CD4-positive, alpha-beta T cell (primary cell): ENCODE results near the gene VIPR2. TPM values are rescaled to one million over a fixed set of nuclear protein-coding genes. Genes with fewer than 3 reads are reported as not detected.

ENCODE experiments used
- ATAC-seq: fragments of 200-7000 bp; cut with Tn5 transposase; one replicate; pipeline ENCODE4 v1.10.0; 2022; ENCODE audit warnings: mild to moderate bottlenecking; ENCODE audit not compliant: poor library complexity
- CTCF ChIA-PET: fragments of 350-600 bp; sonication (Branson Sonifier 250); formaldehyde crosslinking; loops from one replicate; lab custom pipeline; 2021; ENCODE audit warnings: antibody characterized with exemption, inconsistent platforms; lab: Charles Lee
- POLR2A ChIA-PET: fragments of 350-600 bp; sonication (Branson Sonifier 250); formaldehyde crosslinking; loops from one replicate; lab custom pipeline; 2021; ENCODE audit warnings: antibody characterized with exemption, inconsistent platforms; lab: Charles Lee
- DNase-seq, 14 experiments: peaks; one replicate each; pipeline ENCODE4 v3.0.0-alpha.2; 2013 to 2020; ENCODE audit warnings: mixed read lengths in 2 of 14
- H3K27ac ChIP-seq, 2 donors: one replicate each; pipeline versions ENCODE4 v1.5.1 to v1.7.0; 2013; ENCODE audit warnings: low read length in 2 of 2, low read depth in 1 of 2, mild to moderate bottlenecking in 1 of 2
- H3K27me3 ChIP-seq, 2 experiments: 1 replicate in 1 of 2; 2 replicates in 1 of 2; pipeline versions ENCODE4 v1.6.1 to v1.7.0; 2013; ENCODE audit warnings: low read length in 2 of 2, control low read depth in 1 of 2, mild to moderate bottlenecking in 1 of 2, moderate library complexity in 1 of 2; ENCODE audit not compliant: insufficient read depth in 2 of 2, control insufficient read depth in 1 of 2
- H3K36me3 ChIP-seq: one replicate; pipeline ENCODE4 v1.6.1; 2013; ENCODE audit warnings: low read length, control low read depth; ENCODE audit not compliant: insufficient read depth
- H3K4me1 ChIP-seq: one replicate; pipeline ENCODE4 v1.6.1; 2013; ENCODE audit warnings: low read length, control low read depth; ENCODE audit not compliant: insufficient read depth
- H3K4me3 ChIP-seq: one replicate; pipeline ENCODE4 v1.5.1; 2013; ENCODE audit warnings: mild to moderate bottlenecking, low read length, moderate library complexity
- H3K9me3 ChIP-seq, 2 experiments: 1 replicate in 1 of 2; 2 replicates in 1 of 2; pipeline versions ENCODE4 v1.6.1 to v1.7.0; 2013; ENCODE audit warnings: low read length in 2 of 2, mild to moderate bottlenecking in 2 of 2, control low read depth in 1 of 2, moderate library complexity in 1 of 2; ENCODE audit not compliant: control insufficient read depth in 1 of 2, insufficient read depth in 1 of 2
- H3K27ac Mint-ChIP-seq: one replicate; pipeline ENCODE4 v1.8.0; 2020; ENCODE audit warnings: mixed read lengths
- H3K27me3 Mint-ChIP-seq: one replicate; pipeline ENCODE4 v1.8.0; 2021; ENCODE audit warnings: mixed read lengths
- H3K36me3 Mint-ChIP-seq: one replicate; pipeline ENCODE4 v1.8.0; 2021; ENCODE audit warnings: low read depth, mixed read lengths
- H3K4me1 Mint-ChIP-seq: one replicate; pipeline ENCODE4 v1.8.0; 2021; ENCODE audit warnings: low read depth, mixed read lengths
- H3K4me3 Mint-ChIP-seq: one replicate; pipeline ENCODE4 v1.8.0; 2020; ENCODE audit warnings: mild to moderate bottlenecking, mixed read lengths
- H3K9me3 Mint-ChIP-seq: one replicate; pipeline ENCODE4 v1.8.0; 2020; ENCODE audit warnings: mixed read lengths
- intact Hi-C, 2 experiments: fragments of 100-400 bp; cut with DNase I in 1 of 2; cut with micrococcal nuclease in 1 of 2; formaldehyde crosslinking; loops; one replicate each; pipeline versions ENCODE4 v1.15.1 to v1.9.0; 2023 to 2025; cut with DNase I, micrococcal nuclease
- total RNA-seq, 174 experiments: library from RNA in 2 of 174; stranded (reverse) in 2 of 174; gene quantifications; one replicate each; pipeline ENCODE4 v1.2.3 and lab custom pipeline; 2021 to 2026
- TF ChIP-seq, protein P1 (sequence below): fragments of 200-600 bp; IDR thresholded peaks from one replicate; pipeline ENCODE4 v1.8.0; 2022; ENCODE audit warnings: antibody characterized with exemption, mild to moderate bottlenecking

The VIPR2 gene
- total RNA-seq, 2 experiments from 2014 or later = 0.59 to 0.80 TPM

DNA sequence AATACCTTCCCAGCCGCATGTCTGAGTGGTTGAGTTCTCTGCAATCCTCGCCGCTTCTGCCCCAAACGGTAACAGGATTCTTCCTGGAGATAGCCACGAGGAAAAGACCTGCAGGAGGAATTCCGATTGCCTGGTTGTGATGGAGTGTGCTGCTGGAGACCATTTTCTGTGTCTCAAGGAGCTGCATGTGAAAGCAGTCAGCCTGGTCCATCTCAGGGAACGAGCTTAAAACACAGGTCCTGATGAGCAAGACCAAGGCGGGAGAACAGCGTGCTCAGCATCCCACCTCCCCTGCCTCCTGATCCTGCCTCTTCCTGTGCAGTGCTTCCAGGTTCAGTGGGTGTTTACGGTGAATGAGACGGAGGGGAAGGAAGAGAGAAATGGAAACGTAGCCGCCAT lies 26.5 kb downstream of the VIPR2 start:
- Mint-ChIP-seq H3K27me3 (peaks cover 12% of the 10 kb centered on the region), H3K4me3 (no peak overlapping the region), H3K36me3 (no peaks in the 10 kb centered on the region), H3K27ac (no peak overlapping the region), H3K9me3 (no peaks in the 10 kb centered on the region), H3K4me1 (peaks cover 20% of the 10 kb centered on the region)
- H3K9me3 ChIP-seq = peaks cover 0 to 4% of the 10 kb centered on the region in 2 experiments
- H3K36me3 ChIP-seq = no peaks in the 10 kb centered on the region
- no peak overlapping the region for H3K27ac ChIP-seq
- H3K4me3 ChIP-seq = no peak overlapping the region
- TF ChIP-seq, protein P1, sequence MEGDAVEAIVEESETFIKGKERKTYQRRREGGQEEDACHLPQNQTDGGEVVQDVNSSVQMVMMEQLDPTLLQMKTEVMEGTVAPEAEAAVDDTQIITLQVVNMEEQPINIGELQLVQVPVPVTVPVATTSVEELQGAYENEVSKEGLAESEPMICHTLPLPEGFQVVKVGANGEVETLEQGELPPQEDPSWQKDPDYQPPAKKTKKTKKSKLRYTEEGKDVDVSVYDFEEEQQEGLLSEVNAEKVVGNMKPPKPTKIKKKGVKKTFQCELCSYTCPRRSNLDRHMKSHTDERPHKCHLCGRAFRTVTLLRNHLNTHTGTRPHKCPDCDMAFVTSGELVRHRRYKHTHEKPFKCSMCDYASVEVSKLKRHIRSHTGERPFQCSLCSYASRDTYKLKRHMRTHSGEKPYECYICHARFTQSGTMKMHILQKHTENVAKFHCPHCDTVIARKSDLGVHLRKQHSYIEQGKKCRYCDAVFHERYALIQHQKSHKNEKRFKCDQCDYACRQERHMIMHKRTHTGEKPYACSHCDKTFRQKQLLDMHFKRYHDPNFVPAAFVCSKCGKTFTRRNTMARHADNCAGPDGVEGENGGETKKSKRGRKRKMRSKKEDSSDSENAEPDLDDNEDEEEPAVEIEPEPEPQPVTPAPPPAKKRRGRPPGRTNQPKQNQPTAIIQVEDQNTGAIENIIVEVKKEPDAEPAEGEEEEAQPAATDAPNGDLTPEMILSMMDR = no peak
- H3K4me1 ChIP-seq = no peaks in the 10 kb centered on the region
- ChIA-PET POLR2A (no interaction called here), CTCF (no interaction called here)
- intact Hi-C loops = no loop called here
- DNase-seq (peak in 1 of 14 experiments; percentile 7), ATAC-seq (no peak)
- peaks cover 3% of the 10 kb centered on the region in 2 experiments for H3K27me3 ChIP-seq

DNA sequence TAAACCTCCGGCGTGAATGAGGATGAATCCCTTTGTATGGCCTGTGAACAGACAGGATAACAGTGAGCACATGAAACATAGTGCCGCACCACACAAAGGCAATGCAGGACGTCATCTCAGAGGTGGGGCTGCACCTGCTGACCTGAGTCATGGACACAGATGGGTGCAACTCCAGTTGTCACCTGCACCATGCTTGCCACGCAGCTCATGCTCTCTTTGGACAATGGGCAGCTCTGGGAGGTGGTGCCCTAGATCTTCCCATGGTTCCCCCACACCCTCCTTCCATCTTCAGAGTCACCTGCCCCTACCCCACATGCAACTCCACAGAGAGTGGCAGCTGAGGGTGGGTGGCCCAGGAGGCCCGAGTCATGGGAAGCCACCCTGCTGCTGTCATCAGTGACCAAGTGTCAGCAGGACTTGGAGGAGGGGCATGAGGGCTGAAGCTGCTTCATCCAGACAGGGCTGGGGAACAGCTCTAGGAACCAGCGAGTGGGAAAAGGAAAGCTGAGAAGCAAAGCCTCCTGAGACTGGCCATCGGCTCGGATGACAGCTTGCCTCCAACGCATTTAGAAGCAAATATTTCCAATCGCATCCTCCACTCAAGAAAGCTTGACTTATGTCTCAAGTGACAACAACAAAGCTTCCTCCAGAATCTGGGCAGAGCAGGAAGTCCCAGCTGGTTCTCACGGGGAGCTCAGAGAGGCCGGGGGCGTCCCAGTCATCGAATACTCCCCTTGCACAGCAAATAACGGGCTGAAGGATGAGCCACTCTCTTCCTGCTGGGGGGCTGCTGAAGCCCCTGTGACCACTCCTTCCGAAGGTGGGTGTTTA lies 27.1 kb downstream of the VIPR2 start:
- ChIA-PET CTCF (no interaction called here), POLR2A (no interaction called here)
- Histone ChIP-seq H3K36me3 (no peaks in the 10 kb centered on the region), H3K27ac (no peak overlapping the region), H3K27me3 (peaks cover 3% of the 10 kb centered on the region in 2 experiments), H3K4me3 (no peak overlapping the region), H3K4me1 (peaks cover 2% of the 10 kb centered on the region), H3K9me3 (peaks cover 0 to 7% of the 10 kb centered on the region in 2 experiments)
- peaks cover 12% of the 10 kb centered on the region for H3K27me3 Mint-ChIP-seq
- no peak overlapping the region for H3K27ac Mint-ChIP-seq
- peak in 1 of 14 experiments; percentile 14 for DNase-seq
- TF ChIP-seq, protein P1 = no peak
- H3K36me3 Mint-ChIP-seq = no peaks in the 10 kb centered on the region
- no peaks in the 10 kb centered on the region for H3K9me3 Mint-ChIP-seq
- intact Hi-C loops = no loop called here
- H3K4me1 Mint-ChIP-seq = peaks cover 20% of the 10 kb centered on the region
- ATAC-seq = no peak
- no peak overlapping the region for H3K4me3 Mint-ChIP-seq

DNA sequence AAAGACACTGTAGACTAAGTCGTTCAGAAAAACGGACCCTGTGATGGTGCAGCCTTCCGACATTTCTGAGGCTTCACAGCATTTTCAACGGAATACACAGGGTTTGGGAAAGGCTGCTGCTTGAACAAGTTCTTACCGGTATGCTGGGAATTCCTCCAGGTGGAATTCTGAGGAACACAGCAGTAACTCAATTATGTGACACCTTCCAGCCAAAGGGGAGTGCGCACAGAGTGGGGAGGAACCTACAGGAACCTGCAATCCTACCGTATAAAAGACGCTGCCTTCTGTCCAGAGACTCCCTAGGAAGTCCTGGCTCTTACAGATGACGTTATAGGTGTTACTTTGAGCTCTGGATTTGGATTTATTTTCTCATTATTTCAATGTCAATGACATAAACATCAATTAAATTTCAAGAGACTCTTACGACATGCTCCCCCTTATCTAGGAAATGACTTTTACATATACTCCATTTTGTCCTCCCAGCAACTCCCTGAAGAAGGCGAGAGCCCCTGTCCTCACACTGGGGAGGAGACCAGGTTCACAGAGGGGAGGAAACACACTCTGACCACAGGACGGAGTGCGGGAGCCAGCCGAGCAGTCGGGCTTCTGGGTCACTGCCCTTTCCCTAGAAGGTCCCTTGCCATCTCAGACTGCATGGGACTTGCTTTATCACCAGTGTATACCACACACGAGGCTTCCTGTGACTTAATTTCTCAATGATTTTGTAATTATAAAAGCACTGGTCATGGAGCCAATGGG lies 27.9 kb downstream of the VIPR2 start:
- TF ChIP-seq, protein P1 = no peak
- H3K9me3 Mint-ChIP-seq = no peaks in the 10 kb centered on the region
- intact Hi-C loops = no loop called here
- no peak overlapping the region for H3K4me3 Mint-ChIP-seq
- Histone ChIP-seq H3K27ac (no peak overlapping the region), H3K27me3 (peaks cover 3% of the 10 kb centered on the region in 2 experiments), H3K9me3 (peaks cover 0 to 15% of the 10 kb centered on the region in 2 experiments), H3K4me1 (peaks cover 9% of the 10 kb centered on the region), H3K36me3 (no peaks in the 10 kb centered on the region), H3K4me3 (no peak overlapping the region)
- no peak for ATAC-seq
- no peaks in the 10 kb centered on the region for H3K36me3 Mint-ChIP-seq
- peaks cover 11% of the 10 kb centered on the region for H3K27me3 Mint-ChIP-seq
- no peak overlapping the region for H3K27ac Mint-ChIP-seq
- DNase-seq = peak in 1 of 14 experiments; percentile 10
- CTCF ChIA-PET = no interaction called here
- peaks cover 26% of the 10 kb centered on the region for H3K4me1 Mint-ChIP-seq
- POLR2A ChIA-PET = no interaction called here
